Thoracic aorta (tissue), 2 donors: ENCODE measurements around the gene DDX11. TPM values are rescaled to one million over a fixed set of nuclear protein-coding genes. Genes with fewer than 3 reads are reported as not detected.
"Not testable (repeated sequence)": the region's sequence is repeated elsewhere in the genome, so short reads cannot be mapped to it uniquely, and the experiment has no call there.

Experiments used
- ATAC-seq: fragments of 150-250 bp; one replicate; pipeline ENCODE4 v1.8.0; 2017; ENCODE audit warnings: low read depth; ENCODE audit not compliant: insufficient number of reproducible peaks, low FRiP score
- DNase-seq: peaks from one replicate; pipeline ENCODE4 v3.0.0-alpha.2; 2020; ENCODE audit warnings: low spot score
- H3K27ac ChIP-seq, 2 donors: fragments of 200-600 bp; sonication (generic); 1 replicate in 1 of 2; 2 replicates in 1 of 2; pipeline ENCODE4 v1.5.1; 2016; ENCODE audit warnings: mild to moderate bottlenecking in 2 of 2, moderate library complexity in 2 of 2
- H3K27me3 ChIP-seq: fragments of 200-600 bp; sonication (generic); replicated peaks from 2 replicates; pipeline ENCODE4 v1.6.0; 2016; ENCODE audit warnings: mild to moderate bottlenecking; ENCODE audit not compliant: insufficient read depth
- H3K36me3 ChIP-seq: fragments of 200-600 bp; sonication (generic); one replicate; pipeline ENCODE4 v1.5.1; 2016
- H3K4me1 ChIP-seq, 2 donors: fragments of 200-600 bp; sonication (generic); 1 replicate in 1 of 2; 2 replicates in 1 of 2; pipeline versions ENCODE4 v1.5.1 to v1.6.0; 2016; ENCODE audit warnings: low read depth in 2 of 2, mild to moderate bottlenecking in 1 of 2; ENCODE audit not compliant: control insufficient read depth in 1 of 2
- H3K4me3 ChIP-seq: fragments of 200-600 bp; sonication (generic); 2 replicates; pipeline ENCODE4 v1.5.1; 2016; ENCODE audit warnings: mild to moderate bottlenecking
- H3K9me3 ChIP-seq: fragments of 200-600 bp; sonication (generic); 2 replicates; pipeline ENCODE4 v1.5.1; 2016
- total RNA-seq, 2 donors: library from RNA; depleted of rRNA; stranded (reverse); fragments of >200 nt; gene quantifications; one replicate each; pipeline versions ENCODE4 v1.1.0 to v1.2.3, GENCODE V29; 2016
- TF ChIP-seq, protein P1 (sequence below): fragments of 200-600 bp; sonication (generic); IDR thresholded peaks from one replicate; pipeline ENCODE4 v1.5.1; 2019; ENCODE audit warnings: antibody characterized with exemption

The DDX11 gene
- total RNA-seq, 2 donors from 2014 or later: 23.8 to 42.8 TPM

DNA sequence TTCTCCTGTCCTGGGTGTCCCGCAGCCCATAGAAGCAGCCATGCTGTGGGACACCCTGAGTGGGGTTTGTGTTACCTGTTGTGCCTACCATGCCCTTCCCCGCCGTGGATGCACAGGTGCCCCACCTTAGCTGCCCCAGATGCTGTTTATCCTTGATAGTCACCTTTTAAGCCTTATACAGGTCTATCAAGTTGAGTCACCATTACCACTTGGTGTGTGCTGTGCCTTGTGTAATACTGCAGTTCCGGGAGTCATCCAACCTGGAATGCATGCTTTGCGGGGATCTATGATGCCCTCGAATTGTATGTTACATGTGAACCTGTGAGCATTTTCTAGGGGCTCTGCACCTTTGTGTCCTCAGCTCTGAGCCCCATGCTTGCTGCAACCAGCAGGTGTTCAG is 7.6 kb downstream of the DDX11 start:
- ATAC-seq, DNase-seq, H3K4me3 ChIP-seq, H3K4me1 ChIP-seq, H3K9me3 ChIP-seq, H3K27me3 ChIP-seq, H3K27ac ChIP-seq: not testable (repeated sequence)
- H3K36me3 ChIP-seq: peaks cover 22% of the 10 kb centered on the region

DNA sequence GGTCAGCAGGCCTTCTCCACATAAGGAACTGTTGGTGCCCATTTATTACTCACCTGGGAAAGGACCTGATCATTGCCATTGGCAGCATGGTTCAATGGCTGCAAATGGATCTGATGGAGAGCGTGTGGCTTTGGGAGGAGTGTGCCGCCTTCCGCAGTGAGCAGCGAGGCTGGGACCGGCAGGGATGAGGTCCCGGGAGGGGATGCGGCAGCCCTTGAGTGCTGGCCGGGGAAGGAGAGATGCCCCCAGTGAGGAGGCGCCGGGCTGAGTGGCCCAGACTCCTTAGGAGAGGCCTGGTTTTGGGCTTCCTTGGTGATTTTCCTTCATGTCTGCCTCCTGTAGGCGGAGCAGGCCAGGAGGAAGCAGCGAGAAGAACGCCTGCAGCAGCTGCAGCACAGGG is 10.6 kb downstream of the DDX11 start:
- not testable (repeated sequence) for ATAC-seq, H3K4me1 ChIP-seq, H3K27me3 ChIP-seq, DNase-seq, H3K4me3 ChIP-seq, H3K27ac ChIP-seq, H3K9me3 ChIP-seq
- peaks cover 20% of the 10 kb centered on the region for H3K36me3 ChIP-seq

DNA sequence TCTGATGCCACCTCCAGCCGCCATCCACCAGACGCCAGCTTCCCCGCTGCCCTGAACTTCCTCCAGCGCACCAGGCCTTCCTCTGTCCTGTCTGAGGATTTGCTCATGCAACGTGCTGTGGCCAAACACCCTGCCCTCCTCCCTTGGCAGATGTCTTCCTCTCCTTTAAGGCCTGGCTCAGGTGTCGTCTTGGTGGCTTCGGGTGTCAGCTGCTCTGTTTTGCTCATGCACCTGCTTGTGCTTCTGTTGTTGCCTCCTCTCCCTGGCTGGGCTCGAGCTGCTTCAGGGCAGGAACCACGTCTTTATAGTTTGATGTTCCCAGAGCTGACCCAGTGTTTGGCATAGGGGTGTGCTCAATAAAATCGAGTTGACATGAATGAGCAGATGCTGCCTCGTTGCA is 12.4 kb downstream of the DDX11 start:
- not testable (repeated sequence) for H3K27me3 ChIP-seq, H3K4me3 ChIP-seq, H3K27ac ChIP-seq, ATAC-seq, H3K4me1 ChIP-seq, H3K9me3 ChIP-seq, DNase-seq
- H3K36me3 ChIP-seq: peaks cover 21% of the 10 kb centered on the region

DNA sequence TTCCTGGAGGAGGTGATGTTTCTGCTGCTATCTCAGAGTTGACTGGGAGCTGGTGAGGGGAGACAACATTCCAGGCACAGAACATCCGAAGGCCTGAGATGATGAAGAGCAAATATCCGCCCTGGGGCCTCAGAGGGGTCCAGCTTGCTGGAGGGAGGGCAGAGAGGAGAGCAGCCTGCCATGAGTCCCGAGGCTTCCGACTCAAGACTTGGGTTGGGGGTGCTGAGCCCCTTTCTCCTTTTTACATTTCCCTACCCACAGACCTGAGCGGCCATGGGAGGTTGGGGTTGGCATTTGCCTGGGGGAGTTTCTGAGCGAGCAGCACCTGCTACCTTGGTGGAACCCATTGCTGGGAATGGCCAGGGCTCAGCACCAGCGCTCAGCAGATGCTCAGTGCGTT is 13.8 kb downstream of the DDX11 start:
- DNase-seq, H3K27ac ChIP-seq, ATAC-seq, H3K9me3 ChIP-seq, H3K4me1 ChIP-seq, H3K4me3 ChIP-seq, H3K27me3 ChIP-seq: not testable (repeated sequence)
- H3K36me3 ChIP-seq: peaks cover 24% of the 10 kb centered on the region

DNA sequence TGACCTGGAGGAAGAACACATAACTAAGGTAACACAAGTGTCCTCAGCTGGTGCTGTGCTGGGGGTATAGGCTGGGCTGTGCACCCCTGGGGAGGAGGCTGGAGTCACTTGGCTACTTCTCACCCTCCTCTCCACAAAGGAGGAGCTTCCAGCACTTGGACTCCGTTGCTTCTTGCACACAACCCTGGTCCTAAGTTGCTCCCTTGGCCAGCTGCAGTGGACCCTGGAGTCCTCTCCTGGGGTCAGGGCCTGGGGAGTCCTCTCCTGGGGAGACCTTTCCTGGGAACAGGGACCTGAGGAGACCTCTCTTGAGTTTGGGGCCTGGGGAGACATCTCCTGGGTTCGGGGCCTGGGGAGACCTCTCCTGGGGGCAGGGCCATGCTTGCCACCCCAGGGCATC is 14.3 kb downstream of the DDX11 start:
- H3K36me3 ChIP-seq: peaks cover 24% of the 10 kb centered on the region
- not testable (repeated sequence) for H3K27ac ChIP-seq, H3K4me1 ChIP-seq, H3K27me3 ChIP-seq, DNase-seq, ATAC-seq, H3K4me3 ChIP-seq, H3K9me3 ChIP-seq

DNA sequence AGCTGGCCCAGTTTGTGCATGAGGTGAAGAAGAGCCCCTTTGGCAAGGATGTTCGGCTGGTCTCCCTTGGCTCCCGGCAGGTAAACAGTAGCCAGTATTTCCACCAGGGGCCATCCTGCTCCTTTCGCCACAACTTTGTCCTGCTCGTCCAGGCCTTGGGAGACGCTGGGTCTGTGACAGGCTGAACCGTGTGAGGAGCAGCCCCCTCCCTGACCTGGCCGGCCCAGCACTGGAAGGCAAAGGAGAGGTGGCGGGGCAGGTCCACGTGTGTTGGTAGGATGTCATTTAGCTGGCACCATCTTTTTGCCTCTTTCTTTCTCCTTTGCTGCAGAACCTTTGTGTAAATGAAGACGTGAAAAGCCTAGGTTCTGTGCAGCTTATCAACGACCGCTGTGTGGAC is 15.4 kb downstream of the DDX11 start:
- Histone ChIP-seq H3K4me3 (no peak overlapping the region), H3K27ac (no peak overlapping the region), H3K9me3 (no peaks in the 10 kb centered on the region), H3K36me3 (peaks cover 20% of the 10 kb centered on the region), H3K27me3 (no peaks in the 10 kb centered on the region), H3K4me1 (no peaks in the 10 kb centered on the region)
- no peak for DNase-seq
- TF ChIP-seq, protein P1, sequence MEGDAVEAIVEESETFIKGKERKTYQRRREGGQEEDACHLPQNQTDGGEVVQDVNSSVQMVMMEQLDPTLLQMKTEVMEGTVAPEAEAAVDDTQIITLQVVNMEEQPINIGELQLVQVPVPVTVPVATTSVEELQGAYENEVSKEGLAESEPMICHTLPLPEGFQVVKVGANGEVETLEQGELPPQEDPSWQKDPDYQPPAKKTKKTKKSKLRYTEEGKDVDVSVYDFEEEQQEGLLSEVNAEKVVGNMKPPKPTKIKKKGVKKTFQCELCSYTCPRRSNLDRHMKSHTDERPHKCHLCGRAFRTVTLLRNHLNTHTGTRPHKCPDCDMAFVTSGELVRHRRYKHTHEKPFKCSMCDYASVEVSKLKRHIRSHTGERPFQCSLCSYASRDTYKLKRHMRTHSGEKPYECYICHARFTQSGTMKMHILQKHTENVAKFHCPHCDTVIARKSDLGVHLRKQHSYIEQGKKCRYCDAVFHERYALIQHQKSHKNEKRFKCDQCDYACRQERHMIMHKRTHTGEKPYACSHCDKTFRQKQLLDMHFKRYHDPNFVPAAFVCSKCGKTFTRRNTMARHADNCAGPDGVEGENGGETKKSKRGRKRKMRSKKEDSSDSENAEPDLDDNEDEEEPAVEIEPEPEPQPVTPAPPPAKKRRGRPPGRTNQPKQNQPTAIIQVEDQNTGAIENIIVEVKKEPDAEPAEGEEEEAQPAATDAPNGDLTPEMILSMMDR: no peak
- ATAC-seq: no peak

DNA sequence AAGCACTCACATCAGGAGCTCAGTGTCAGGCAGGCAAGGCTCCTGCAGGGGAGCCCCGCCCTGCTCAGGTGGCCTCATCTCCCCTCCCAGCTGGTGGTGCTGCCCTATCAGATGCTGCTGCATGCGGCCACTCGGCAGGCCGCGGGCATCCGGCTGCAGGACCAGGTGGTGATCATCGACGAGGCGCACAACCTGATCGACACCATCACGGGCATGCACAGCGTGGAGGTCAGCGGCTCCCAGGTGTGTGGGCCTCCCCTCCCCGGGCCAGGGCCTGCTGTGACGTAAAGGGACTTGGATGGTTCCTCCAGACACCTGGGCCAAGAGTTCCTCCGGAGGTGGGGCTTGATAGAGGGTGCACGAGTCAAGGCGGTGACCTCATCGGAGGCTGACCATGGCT is 18.0 kb downstream of the DDX11 start:
- H3K27ac ChIP-seq, DNase-seq, H3K4me3 ChIP-seq, H3K9me3 ChIP-seq, ATAC-seq, H3K27me3 ChIP-seq, H3K4me1 ChIP-seq: not testable (repeated sequence)
- peaks cover 17% of the 10 kb centered on the region for H3K36me3 ChIP-seq

DNA sequence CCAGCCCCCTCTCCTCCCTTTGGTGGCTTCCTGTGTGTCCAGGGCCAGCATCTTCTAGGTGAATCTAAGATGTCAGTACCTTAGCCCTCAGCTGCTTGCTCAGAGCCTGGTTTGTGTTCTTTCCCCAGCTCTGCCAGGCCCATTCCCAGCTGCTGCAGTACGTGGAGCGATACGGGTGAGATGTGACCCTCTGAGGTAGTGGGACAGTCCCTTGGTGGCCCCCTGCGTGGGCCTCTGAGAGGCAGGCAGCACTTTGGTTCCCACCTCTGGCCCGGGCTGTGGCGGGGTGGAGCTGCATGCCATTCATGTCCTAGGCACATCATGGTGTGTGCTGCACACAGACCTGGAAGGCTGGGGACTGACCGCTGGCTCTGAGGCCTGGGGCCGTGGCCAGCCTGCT is 19.1 kb downstream of the DDX11 start:
- not testable (repeated sequence) for H3K27ac ChIP-seq, DNase-seq, H3K4me1 ChIP-seq, H3K4me3 ChIP-seq, ATAC-seq, H3K9me3 ChIP-seq, H3K27me3 ChIP-seq
- peaks cover 24% of the 10 kb centered on the region for H3K36me3 ChIP-seq

DNA sequence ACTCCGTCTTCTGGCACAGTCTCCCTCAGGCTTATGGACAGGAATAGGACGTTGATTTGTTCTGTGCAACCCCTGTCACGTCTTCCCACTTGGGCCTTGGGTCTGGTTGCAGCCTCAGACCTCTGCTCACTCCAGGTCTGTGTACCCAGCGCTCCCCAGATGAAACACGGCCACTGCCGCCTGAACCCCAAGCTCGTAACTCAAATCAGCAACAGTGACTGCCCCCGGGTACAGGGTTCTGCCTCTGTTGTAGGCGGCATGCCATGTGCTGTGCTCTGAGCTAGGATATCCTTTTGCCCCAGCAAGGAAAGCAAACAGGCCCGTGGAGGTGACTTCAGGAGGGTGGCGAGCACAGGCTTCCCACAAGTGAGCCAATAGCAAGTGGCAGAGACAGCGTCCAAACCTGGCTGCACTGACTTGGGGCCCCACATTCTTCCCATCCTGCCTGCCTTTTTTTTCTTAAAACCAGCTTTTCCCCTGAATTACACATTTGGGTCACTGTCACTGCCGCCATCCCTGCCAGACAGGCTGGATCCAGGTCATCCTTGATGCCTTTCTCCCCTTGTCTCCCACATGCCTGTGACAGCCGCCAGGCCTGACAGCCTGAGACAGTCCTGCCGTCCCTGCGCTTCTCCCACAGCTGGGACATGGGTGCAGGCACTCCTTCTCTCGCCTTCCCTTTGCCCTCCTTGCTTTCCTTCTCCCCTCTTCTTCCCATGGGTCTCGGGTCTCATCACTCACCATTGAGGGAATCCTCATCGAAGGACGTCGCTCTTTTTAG is 21.6 kb downstream of the DDX11 start:
- not testable (repeated sequence) for H3K4me1 ChIP-seq, H3K27me3 ChIP-seq, H3K4me3 ChIP-seq, DNase-seq, H3K27ac ChIP-seq, H3K9me3 ChIP-seq, ATAC-seq
- peaks cover 19% of the 10 kb centered on the region for H3K36me3 ChIP-seq

DNA sequence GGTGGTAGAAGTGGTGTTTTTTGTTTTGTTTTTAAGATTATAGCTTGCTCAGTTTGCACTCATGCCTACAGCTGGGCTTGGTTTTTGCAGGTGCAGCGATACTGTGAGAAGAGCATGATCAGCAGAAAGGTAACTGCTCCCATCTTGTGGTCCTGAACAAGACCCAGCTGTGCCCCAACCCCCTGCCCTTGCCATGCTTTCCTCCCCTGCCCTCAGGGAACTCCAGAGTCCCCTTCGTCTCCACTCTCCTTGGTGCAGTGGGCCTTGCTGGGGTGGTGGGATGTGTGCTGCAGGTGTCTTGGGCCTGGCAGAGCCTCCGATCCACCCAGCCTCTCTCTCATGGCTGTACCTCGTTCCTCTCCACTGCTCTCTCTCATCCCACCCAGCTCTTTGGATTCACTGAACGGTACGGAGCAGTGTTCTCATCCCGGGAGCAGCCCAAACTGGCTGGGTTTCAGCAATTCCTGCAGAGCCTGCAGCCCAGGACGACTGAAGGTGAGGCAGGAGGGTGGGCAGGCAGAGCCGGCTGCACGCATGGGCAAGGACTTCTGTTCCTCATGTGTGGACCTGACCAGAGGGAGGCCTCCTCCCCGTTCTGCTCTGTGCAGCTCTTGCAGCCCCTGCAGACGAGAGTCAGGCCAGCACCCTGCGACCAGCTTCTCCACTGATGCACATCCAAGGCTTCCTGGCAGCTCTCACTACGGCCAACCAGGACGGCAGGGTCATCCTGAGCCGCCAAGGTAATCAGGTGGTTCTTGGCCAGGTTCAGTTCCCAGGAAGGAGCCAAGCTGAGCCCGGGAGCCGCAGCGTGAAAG is 22.8 kb downstream of the DDX11 start:
- not testable (repeated sequence) for DNase-seq, H3K27ac ChIP-seq

DNA sequence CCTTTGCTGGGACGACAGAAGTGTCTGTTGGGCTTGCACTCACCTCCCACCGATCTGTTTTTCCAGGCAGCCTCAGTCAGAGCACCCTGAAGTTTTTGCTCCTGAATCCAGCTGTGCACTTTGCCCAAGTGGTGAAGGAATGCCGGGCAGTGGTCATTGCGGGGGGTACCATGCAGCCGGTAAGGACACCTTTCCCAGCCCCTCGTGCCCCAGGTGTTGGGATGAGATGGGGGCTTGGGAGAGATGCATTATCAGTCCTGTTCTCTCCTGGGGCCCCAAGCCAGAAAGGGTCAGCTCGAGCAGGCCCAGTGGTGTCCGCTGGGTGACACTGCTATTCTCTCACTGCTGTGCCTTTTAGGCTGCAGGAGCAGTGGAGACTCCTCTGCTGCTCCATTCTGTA is 24.2 kb downstream of the DDX11 start:
- not testable (repeated sequence) for H3K27ac ChIP-seq, H3K9me3 ChIP-seq, DNase-seq, H3K4me3 ChIP-seq, H3K27me3 ChIP-seq, H3K4me1 ChIP-seq, ATAC-seq
- H3K36me3 ChIP-seq: peaks cover 13% of the 10 kb centered on the region

More for the DNA sequence above, 22.8 kb downstream of the DDX11 start:
- not testable (repeated sequence) for H3K27me3 ChIP-seq, H3K9me3 ChIP-seq, ATAC-seq, H3K4me1 ChIP-seq, H3K4me3 ChIP-seq
- H3K36me3 ChIP-seq: peaks cover 15% of the 10 kb centered on the region
